ENCODE measurements around the gene SAP30.
A peak's percentile ranks its signal among the peaks of the same experiment; 100 is the strongest.

SAP30 gene

GRCh38 chr4:173367946-173368345 lies 2.8 kb upstream of the SAP30 start:
- H3K4me3 ChIP-seq (ENCODE audit: low read length) = no peak overlapping the region
- no peak for TF ChIP-seq CTCF (conservative IDR thresholded peaks at IDR 0.05; ENCODE audit: low read depth, low read length)
- no peak for DNase-seq (ENCODE audit: low read depth)

GRCh38 chr4:173370130-173370476 lies 651 bp upstream of the SAP30 start:
- no peak for TF ChIP-seq CTCF (conservative IDR thresholded peaks at IDR 0.05; ENCODE audit: low read depth, low read length)
- H3K4me3 ChIP-seq (ENCODE audit: low read length) = peak overlapping the region; percentile 91
- no peak for DNase-seq (ENCODE audit: low read depth)

DNA sequence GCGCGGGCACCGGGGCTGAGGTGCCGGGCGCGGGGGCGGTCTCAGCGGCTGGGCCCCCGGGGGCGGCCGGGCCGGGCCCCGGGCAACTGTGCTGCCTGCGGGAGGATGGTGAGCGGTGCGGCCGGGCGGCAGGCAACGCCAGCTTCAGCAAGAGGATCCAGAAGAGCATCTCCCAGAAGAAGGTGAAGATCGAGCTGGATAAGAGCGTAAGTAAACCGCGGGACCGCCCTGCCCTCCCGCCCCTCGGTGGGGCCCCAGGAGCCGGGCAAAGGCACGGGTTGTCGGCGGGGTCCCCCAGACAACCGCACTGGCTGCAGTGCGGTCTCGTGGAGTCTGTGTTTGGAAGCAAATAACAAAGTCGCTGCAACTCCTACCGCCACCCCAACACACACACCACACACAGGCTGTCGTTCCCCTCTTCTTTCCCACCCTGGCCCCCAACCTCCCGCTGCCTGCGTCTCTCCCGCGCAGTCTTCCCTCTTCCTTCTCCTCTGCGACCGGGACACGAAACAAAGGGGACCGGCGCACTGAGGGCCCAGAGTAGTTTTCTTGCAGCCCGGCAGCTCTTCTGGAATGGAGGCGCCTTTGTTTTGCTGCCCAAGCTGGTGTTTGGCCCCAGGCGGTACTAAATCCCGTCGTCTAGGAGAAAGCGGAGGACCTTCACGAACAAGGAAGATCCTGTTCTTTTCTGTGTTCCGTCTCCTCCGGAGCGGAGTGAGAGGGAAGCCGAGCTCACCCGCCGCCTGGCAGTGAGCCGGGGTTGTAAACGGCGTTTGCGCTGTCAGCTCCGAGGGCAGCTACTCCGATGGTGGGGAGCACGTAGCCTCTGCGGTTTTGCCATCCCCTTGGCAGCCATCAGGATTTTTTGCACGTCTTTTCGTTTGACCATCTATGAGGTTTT lies 788 bp downstream of the SAP30 start:
- H3K4me3 ChIP-seq (ENCODE audit: low read length) = peak overlapping the region; percentile 78

DNA sequence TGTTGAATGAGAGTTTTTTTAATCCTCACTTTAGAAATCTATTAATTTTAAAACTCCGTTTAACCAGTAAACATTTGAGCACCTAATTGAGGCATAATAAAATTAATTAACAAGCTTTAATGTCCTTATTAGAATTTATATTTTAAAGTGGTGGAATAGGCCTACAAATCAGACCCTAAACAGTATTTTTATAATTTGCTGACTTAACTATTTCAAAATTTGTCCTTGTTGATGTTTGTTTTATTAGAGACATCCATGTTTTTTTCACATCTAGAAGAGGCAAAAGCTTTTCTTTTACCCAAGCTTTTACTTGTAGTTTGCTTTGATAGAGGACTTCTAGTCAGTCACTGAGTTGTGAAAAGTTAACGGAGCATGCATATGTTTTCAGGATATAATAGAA lies 3.8 kb downstream of the SAP30 start:
- no peak for DNase-seq (ENCODE audit: low read depth)

More for the DNA sequence above, 788 bp downstream of the SAP30 start:
- no peak for DNase-seq (ENCODE audit: low read depth)
- no peak for TF ChIP-seq CTCF (conservative IDR thresholded peaks at IDR 0.05; ENCODE audit: low read depth, low read length)

GRCh38 chr4:173379929-173380328 lies 9.2 kb downstream of the SAP30 start:
- no peak for DNase-seq (ENCODE audit: low read depth)

More for the DNA sequence above, 3.8 kb downstream of the SAP30 start:
- H3K4me3 ChIP-seq (ENCODE audit: low read length) = no peak overlapping the region
- TF ChIP-seq CTCF (conservative IDR thresholded peaks at IDR 0.05; ENCODE audit: low read depth, low read length) = no peak

GRCh38 chr4:173380987-173381386 lies 10.2 kb downstream of the SAP30 start:
- no peak overlapping the region for H3K4me3 ChIP-seq (ENCODE audit: low read length)
- TF ChIP-seq CTCF (conservative IDR thresholded peaks at IDR 0.05; ENCODE audit: low read depth, low read length) = no peak
- DNase-seq (ENCODE audit: low read depth) = no peak

More at GRCh38 chr4:173379929-173380328, 9.2 kb downstream of the SAP30 start:
- H3K4me3 ChIP-seq (ENCODE audit: low read length) = no peak overlapping the region
- no peak for TF ChIP-seq CTCF (conservative IDR thresholded peaks at IDR 0.05; ENCODE audit: low read depth, low read length)

- TF ChIP-seq CTCF (conservative IDR thresholded peaks at IDR 0.05; ENCODE audit: low read depth, low read length) = no peak
- no peak for DNase-seq (ENCODE audit: low read depth)
These were observed 10.9 kb downstream of the SAP30 start for GRCh38 chr4:173381610-173382009.

More at GRCh38 chr4:173381610-173382009, 10.9 kb downstream of the SAP30 start:
- H3K4me3 ChIP-seq (ENCODE audit: low read length) = no peak overlapping the region

Data from retinal pigment epithelial cell (primary cell).